BLaER1 treated with 17β-estradiol and CSF1 and Interleukin-3, amounts not matched to agents 10 nM and 100 nM (cell line): ENCODE results near the gene KIAA1614.
A peak's percentile ranks its signal among the peaks of the same experiment; 100 is the strongest.
"Not testable (repeated sequence)": the region's sequence is repeated elsewhere in the genome, so short reads cannot be mapped to it uniquely, and the experiment has no call there.

ENCODE experiments used
- H3K27ac ChIP-seq, 11 experiments: shearing (Covaris generic); formaldehyde crosslinking; 2 replicates each; pipeline ENCODE4 v1.8.1; 2022
- H3K27me3 ChIP-seq, 11 experiments: shearing (Covaris generic); formaldehyde crosslinking; 2 replicates each; pipeline ENCODE4 v1.8.1; 2022
- H3K36me3 ChIP-seq, 11 experiments: shearing (Covaris generic); formaldehyde crosslinking; 2 replicates each; pipeline ENCODE4 v1.8.1; 2022
- H3K4me1 ChIP-seq, 10 experiments: shearing (Covaris generic); formaldehyde crosslinking; 2 replicates each; pipeline ENCODE4 v1.8.1; 2022
- H3K4me2 ChIP-seq, 11 experiments: shearing (Covaris generic); formaldehyde crosslinking; 2 replicates each; pipeline ENCODE4 v1.8.1; 2022
- H3K4me3 ChIP-seq, 10 experiments: shearing (Covaris generic); formaldehyde crosslinking; 2 replicates each; pipeline ENCODE4 v1.8.1; 2022
- H3K9ac ChIP-seq, 11 experiments: shearing (Covaris generic); formaldehyde crosslinking; 2 replicates each; pipeline ENCODE4 v1.8.1; 2022
- H3K9me3 ChIP-seq, 11 experiments: shearing (Covaris generic); formaldehyde crosslinking; replicated peaks in 1 of 11; 2 replicates each; pipeline ENCODE4 v1.8.1; 2022
- H4K20me1 ChIP-seq, 11 experiments: shearing (Covaris generic); formaldehyde crosslinking; 2 replicates each; pipeline ENCODE4 v1.8.1; 2022
- Cebpa-rat ChIP-seq, 11 experiments: shearing (Covaris generic); IDR thresholded peaks; 2 replicates each; pipeline ENCODE4 v1.8.1; 2022

The KIAA1614 gene

DNA sequence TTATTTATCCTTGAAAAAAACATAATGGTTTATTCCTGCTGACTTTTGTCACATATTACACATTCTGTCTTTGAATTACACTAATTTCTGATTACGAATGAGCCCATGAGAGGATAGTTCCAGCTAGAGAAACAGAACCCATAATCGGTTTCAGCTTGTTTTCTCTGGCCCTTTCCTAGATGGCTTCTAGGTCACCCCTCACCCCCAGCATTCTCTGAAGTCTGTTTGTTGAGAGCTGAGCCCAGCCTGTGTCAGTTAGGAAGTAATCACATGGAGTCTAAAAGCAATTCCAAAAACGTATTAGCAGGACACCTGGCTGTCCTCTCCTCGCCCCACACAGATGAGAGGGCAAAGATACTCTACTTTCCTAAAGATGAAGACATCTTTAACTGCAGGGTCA, 48.9 kb downstream of the KIAA1614 start:
- peaks cover under 1 to 12% (median 9%) of the 10 kb centered on the region in 11 experiments; a peak in 15 of 22 replicates for H3K27me3 ChIP-seq
- no peak for TF ChIP-seq Cebpa-rat (IDR thresholded peaks at IDR 0.05)
- H4K20me1 ChIP-seq, result peaks cover 0 to 95% (median 49%) of the 10 kb centered on the region in 11 experiments; a peak in 20 of 22 replicates
- peaks cover 0 to 21% (median 8%) of the 10 kb centered on the region in 10 experiments; a peak in 8 of 20 replicates for H3K4me1 ChIP-seq
- H3K27ac ChIP-seq, result no peak overlapping the region
- H3K9me3 ChIP-seq, result peaks cover 0 to 35% (median 26%) of the 10 kb centered on the region in 11 experiments; a peak in 20 of 22 replicates
- H3K4me3 ChIP-seq, result no peak overlapping the region
- no peak overlapping the region for H3K9ac ChIP-seq
- peak overlapping the region in 2 of 11 experiments; percentile 62 to 63; a peak in 4 of 22 replicates for H3K4me2 ChIP-seq
- H3K36me3 ChIP-seq, result peaks cover 56 to 98% (median 86%) of the 10 kb centered on the region in 11 experiments

DNA sequence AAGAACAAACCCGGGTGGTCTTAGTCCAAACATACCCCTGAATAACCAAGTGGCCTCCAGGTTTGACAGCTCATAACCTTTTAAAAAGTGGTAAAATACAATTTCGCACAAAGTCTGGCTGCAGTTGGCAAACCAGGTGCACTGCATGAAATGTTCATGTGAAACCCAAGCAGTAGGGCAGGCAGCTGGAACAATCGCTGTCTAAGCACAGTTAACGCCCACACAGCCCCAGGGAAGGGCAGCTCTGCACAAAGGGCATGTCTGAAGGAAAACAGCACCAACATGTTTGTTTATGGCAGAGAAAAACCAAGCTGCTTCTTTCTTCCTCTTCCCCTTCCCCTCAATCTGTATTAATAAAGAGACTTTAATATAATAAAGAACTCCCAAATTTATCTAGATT, 49.5 kb downstream of the KIAA1614 start:
- Histone ChIP-seq H3K36me3 (peaks cover 62 to 98% (median 88%) of the 10 kb centered on the region in 11 experiments), H3K27me3 (peaks cover 0 to 7% (median 4%) of the 10 kb centered on the region in 11 experiments; a peak in 6 of 22 replicates), H3K9me3 (peaks cover 0 to 35% (median 26%) of the 10 kb centered on the region in 11 experiments; a peak in 20 of 22 replicates), H3K4me1 (peaks cover 0 to 21% (median 8%) of the 10 kb centered on the region in 10 experiments; a peak in 8 of 20 replicates), H3K9ac (no peak overlapping the region), H3K4me3 (no peak overlapping the region), H4K20me1 (peaks cover 0 to 95% (median 49%) of the 10 kb centered on the region in 11 experiments; a peak in 19 of 22 replicates), H3K4me2 (peak overlapping the region in 3 of 11 experiments; percentile 37 to 63 (median 62); a peak in 6 of 22 replicates), H3K27ac (no peak overlapping the region)
- TF ChIP-seq Cebpa-rat (IDR thresholded peaks at IDR 0.05), result no peak

DNA sequence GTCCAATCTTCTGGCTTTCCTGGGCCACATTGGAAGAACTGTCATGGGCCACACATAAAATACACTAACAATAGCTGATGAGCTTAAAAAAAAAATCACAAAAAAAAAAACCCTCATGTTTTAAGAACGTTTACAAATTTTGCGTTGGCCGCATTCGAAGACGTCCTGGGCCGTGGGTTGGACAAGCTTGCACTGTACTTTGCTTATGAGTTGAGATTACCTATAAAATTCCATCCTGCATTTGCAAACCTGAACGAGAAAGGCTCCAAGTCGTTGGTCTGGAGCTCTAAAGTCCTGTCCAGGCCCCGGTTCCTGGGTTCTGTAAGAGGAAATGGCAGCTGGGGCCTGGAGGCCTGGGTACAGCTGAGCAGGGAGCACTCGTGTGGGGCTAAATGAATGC, 51.4 kb downstream of the KIAA1614 start:
- H3K36me3 ChIP-seq, result peaks cover 69 to 99% (median 88%) of the 10 kb centered on the region in 11 experiments
- no peak for TF ChIP-seq Cebpa-rat (IDR thresholded peaks at IDR 0.05)

DNA sequence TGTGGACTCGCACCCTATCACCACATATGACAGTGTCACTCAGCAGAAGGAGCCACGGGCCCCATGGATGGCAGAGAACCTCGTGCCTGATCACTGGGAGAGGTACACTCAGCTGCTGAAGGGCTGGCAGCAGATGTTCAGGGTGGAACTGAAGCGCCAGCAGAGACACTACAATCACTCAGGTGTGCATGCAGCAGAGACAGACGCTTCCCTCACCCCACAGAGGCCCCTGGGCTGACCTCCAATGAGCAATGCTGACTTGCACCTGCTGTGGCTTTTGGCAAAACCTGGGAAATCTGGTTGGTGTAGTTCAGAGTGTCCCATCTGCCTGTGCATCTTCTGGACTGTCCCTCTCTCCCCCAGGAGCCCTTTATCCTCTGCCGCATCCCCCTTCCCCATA, 51.9 kb downstream of the KIAA1614 start:
- Histone ChIP-seq H3K36me3 (peaks cover 69 to 97% (median 87%) of the 10 kb centered on the region in 11 experiments), H3K27me3 (no peaks in the 10 kb centered on the region), H3K4me1 (peaks cover 7 to 29% (median 14%) of the 10 kb centered on the region in 10 experiments), H3K4me3 (no peak overlapping the region), H3K4me2 (no peak overlapping the region), H3K9ac (no peak overlapping the region), H3K9me3 (peaks cover 0 to 31% (median 21%) of the 10 kb centered on the region in 11 experiments; a peak in 20 of 22 replicates), H3K27ac (no peak overlapping the region), H4K20me1 (peaks cover 5 to 95% (median 47%) of the 10 kb centered on the region in 11 experiments; a peak in 20 of 22 replicates)
- TF ChIP-seq Cebpa-rat (IDR thresholded peaks at IDR 0.05), result no peak

More for the DNA sequence above, 51.4 kb downstream of the KIAA1614 start:
- Histone ChIP-seq H3K4me1 (peaks cover 2 to 24% (median 9%) of the 10 kb centered on the region in 10 experiments; a peak in 16 of 20 replicates), H3K27me3 (no peaks in the 10 kb centered on the region), H3K4me2 (no peak overlapping the region), H3K27ac (no peak overlapping the region), H4K20me1 (peaks cover 0 to 95% (median 42%) of the 10 kb centered on the region in 11 experiments; a peak in 19 of 22 replicates), H3K9me3 (peaks cover 0 to 35% (median 25%) of the 10 kb centered on the region in 11 experiments; a peak in 20 of 22 replicates), H3K4me3 (no peak overlapping the region), H3K9ac (no peak overlapping the region)

DNA sequence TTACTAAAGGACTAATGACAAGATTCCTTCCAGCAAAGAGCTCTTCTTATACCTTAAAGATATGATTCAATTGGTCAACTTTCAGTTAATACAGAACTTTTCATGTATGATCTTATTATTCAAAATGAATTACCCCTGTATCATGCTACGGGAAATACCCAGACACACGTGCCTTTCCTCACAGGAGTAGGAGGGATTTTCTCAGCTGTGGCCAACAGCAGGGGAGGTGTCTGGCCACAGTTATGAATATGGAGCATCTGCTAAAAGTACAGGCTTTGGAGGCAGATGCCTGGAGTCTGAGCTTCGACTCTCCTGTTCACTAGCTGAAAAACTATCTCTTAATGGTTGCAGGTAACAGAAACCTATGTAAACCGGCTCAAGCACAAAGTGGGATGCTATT, 53.6 kb downstream of the KIAA1614 start:
- TF ChIP-seq Cebpa-rat (IDR thresholded peaks at IDR 0.05), result no peak
- peaks cover 5 to 98% (median 56%) of the 10 kb centered on the region in 11 experiments; a peak in 20 of 22 replicates for H4K20me1 ChIP-seq
- H3K9ac ChIP-seq, result no peak overlapping the region
- H3K9me3 ChIP-seq, result peaks cover 0 to 13% (median 4%) of the 10 kb centered on the region in 11 experiments; a peak in 15 of 22 replicates
- H3K36me3 ChIP-seq, result peaks cover 67 to 94% (median 81%) of the 10 kb centered on the region in 11 experiments
- H3K4me2 ChIP-seq, result no peak overlapping the region
- H3K4me3 ChIP-seq, result no peak overlapping the region
- H3K4me1 ChIP-seq, result peaks cover 18 to 45% (median 25%) of the 10 kb centered on the region in 10 experiments
- H3K27me3 ChIP-seq, result no peaks in the 10 kb centered on the region
- H3K27ac ChIP-seq, result no peak overlapping the region

DNA sequence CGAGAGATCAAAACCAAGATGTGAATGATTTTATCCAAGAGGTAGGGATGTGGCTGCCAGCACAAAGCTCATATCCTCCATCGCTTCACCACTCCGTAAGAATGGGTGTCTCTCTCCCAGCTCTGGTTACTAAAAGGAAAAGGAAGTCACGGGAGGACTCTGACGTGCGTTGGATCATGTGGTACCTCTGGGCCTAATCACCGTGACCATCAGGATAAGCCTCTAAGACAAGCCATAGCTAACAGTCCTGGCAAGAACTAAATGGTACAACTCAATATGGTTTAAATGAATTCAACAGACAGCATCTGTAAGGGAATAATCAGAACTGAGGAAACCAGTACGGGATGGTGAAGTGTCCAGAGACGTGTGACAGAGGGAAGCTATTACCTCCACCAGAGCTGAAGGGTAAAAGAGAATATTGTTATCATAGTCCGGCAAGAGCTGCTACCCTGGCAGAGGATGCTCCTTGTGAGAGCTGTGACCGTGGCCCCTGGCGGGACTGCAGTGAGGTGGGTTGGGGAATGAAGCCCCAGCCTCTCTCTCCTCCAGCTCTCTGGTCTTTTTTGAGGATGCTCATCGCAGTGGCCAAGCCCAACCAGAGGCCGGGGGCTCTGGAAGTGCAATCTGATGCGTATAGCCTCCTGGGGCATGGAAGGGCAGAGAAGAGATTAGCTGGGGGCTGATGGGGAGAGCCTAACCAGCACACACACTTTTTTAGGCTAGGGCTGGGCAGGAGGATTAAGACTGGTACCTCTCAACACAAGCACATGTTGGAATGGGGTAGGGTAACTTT, 54.2 kb downstream of the KIAA1614 start:
- TF ChIP-seq Cebpa-rat (IDR thresholded peaks at IDR 0.05), result no peak
- Histone ChIP-seq H3K9me3 (peaks cover 0 to 7% (median 0%) of the 10 kb centered on the region in 11 experiments; a peak in 4 of 22 replicates), H3K4me1 (peaks cover 18 to 46% (median 27%) of the 10 kb centered on the region in 10 experiments), H3K4me2 (no peak overlapping the region), H3K36me3 (peaks cover 67 to 94% (median 81%) of the 10 kb centered on the region in 11 experiments), H3K4me3 (no peak overlapping the region), H3K9ac (no peak overlapping the region), H3K27ac (no peak overlapping the region), H3K27me3 (no peaks in the 10 kb centered on the region), H4K20me1 (peaks cover 5 to 98% (median 61%) of the 10 kb centered on the region in 11 experiments; a peak in 20 of 22 replicates)

DNA sequence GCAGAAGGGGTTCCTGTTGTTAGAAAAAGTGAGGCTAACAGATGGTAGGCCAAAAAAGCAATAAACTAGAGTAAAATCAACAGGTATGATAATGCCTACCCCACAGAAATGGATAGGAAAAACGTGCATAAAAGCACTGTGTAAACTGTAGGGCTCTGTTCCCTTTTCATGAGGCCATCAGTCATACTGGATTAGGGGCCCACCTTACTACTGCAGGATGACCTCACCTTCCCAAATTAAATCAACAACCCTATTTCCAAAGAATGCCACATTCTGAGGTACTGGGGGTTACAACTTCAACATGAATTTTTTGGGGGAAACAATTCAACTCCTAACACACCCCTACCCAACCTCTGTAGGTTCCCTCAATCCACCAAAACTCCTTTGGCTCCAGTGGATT, 54.9 kb downstream of the KIAA1614 start:
- no peak overlapping the region for H3K9ac ChIP-seq
- H3K4me1 ChIP-seq, result peaks cover 13 to 40% (median 25%) of the 10 kb centered on the region in 10 experiments
- no peaks in the 10 kb centered on the region for H3K27me3 ChIP-seq
- no peak for TF ChIP-seq Cebpa-rat (IDR thresholded peaks at IDR 0.05)
- H3K36me3 ChIP-seq, result peaks cover 67 to 94% (median 80%) of the 10 kb centered on the region in 11 experiments
- peaks cover 5 to 97% (median 61%) of the 10 kb centered on the region in 11 experiments; a peak in 20 of 22 replicates for H4K20me1 ChIP-seq
- peaks cover 0 to under 1% (median 0%) of the 10 kb centered on the region in 11 experiments; a peak in 1 of 22 replicates for H3K9me3 ChIP-seq
- H3K4me3 ChIP-seq, result no peak overlapping the region
- no peak overlapping the region for H3K4me2 ChIP-seq
- H3K27ac ChIP-seq, result no peak overlapping the region

DNA sequence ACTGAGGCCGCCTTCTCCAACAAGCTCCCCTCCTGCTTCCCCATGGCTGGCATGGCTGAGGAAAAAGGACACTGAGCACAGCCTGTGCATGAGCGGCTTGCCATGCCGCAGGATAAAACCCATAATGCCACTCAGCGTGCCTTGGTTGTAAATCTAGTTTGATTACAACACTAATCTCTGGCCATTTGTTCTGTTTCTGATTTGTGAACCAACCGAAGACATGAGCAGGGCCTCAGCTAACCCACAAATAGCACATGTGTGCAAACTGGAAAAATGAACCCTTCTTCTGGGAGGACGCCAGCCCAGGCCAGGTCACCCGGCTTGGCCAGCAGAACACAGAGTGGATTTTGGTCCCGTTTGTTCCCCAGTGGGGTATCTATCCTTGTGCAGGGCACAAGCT, 56.1 kb downstream of the KIAA1614 start:
- Histone ChIP-seq H3K4me1 (peaks cover 11 to 31% (median 23%) of the 10 kb centered on the region in 10 experiments), H3K36me3 (peaks cover 75 to 95% (median 86%) of the 10 kb centered on the region in 11 experiments), H3K4me2 (peak overlapping the region in 7 of 11 experiments; percentile 36 to 69 (median 62); a peak in 11 of 22 replicates), H4K20me1 (peaks cover 5 to 98% (median 65%) of the 10 kb centered on the region in 11 experiments; a peak in 19 of 22 replicates)
- not testable (repeated sequence) for H3K9ac ChIP-seq, H3K4me3 ChIP-seq, H3K9me3 ChIP-seq, H3K27ac ChIP-seq, H3K27me3 ChIP-seq

DNA sequence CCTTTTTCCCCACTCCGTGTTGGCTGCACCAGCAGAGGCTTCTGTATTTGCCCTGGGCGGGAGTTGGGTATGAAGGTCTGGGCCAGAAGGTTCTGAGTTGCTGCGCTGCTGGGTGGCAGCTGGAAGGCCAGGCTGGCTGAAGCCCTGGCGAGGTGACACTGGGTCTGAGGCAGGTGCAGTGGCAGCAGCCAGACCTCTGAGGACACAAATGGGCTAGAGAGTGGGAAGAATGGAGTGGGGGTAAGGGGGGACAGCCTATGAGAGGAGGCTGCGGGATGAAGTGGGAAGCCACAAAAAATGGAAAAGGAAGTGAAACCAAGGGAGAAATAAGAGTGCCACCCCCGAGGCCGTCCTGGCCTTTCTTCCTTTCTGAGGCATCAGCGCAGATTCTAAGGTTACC, 56.7 kb downstream of the KIAA1614 start:
- no peak overlapping the region for H3K4me3 ChIP-seq
- peaks cover 11 to 31% (median 23%) of the 10 kb centered on the region in 10 experiments for H3K4me1 ChIP-seq
- H3K9ac ChIP-seq, result no peak overlapping the region
- no peak for TF ChIP-seq Cebpa-rat (IDR thresholded peaks at IDR 0.05)
- peak overlapping the region; percentile 13 to 69 (median 47); a peak in 21 of 22 replicates for H3K4me2 ChIP-seq
- no peak overlapping the region for H3K27ac ChIP-seq
- no peaks in the 10 kb centered on the region for H3K27me3 ChIP-seq
- peaks cover 5 to 99% (median 66%) of the 10 kb centered on the region in 11 experiments; a peak in 19 of 22 replicates for H4K20me1 ChIP-seq
- no peaks in the 10 kb centered on the region for H3K9me3 ChIP-seq
- peaks cover 79 to 95% (median 88%) of the 10 kb centered on the region in 11 experiments for H3K36me3 ChIP-seq
